ENCODE data around the gene CMTM3.
"Not testable (repeated sequence)": the region's sequence is repeated elsewhere in the genome, so short reads cannot be mapped to it uniquely, and the experiment has no call there.

CMTM3 gene

GRCh38 chr16:66631558-66631957 lies 27.1 kb downstream of the CMTM3 start:
- DNase-seq: not testable (repeated sequence)

GRCh38 chr16:66634527-66635196 lies 30.2 kb downstream of the CMTM3 start:
- no peak for DNase-seq

GRCh38 chr16:66635406-66635805 lies 30.9 kb downstream of the CMTM3 start:
- peak in 3 of 58 donors; percentile 9 to 22 (median 16) for DNase-seq

- DNase-seq: peak in 1 of 58 donors; percentile 27
Measured at GRCh38 chr16:66636199-66636598, 31.7 kb downstream of the CMTM3 start.

GRCh38 chr16:66637806-66638205 lies 33.3 kb downstream of the CMTM3 start:
- DNase-seq: no peak

- no peak for DNase-seq
Measured at GRCh38 chr16:66639091-66639885, 34.8 kb downstream of the CMTM3 start.

- no peak for DNase-seq
Measured at GRCh38 chr16:66640724-66641314, 36.3 kb downstream of the CMTM3 start.

- DNase-seq: no peak
Measured at GRCh38 chr16:66641387-66641786, 36.9 kb downstream of the CMTM3 start.

- DNase-seq: no peak
Measured at GRCh38 chr16:66647866-66648265, 43.4 kb downstream of the CMTM3 start.

- DNase-seq: no peak
Measured at GRCh38 chr16:66649167-66649566, 44.7 kb downstream of the CMTM3 start.

GRCh38 chr16:66649636-66650205 lies 45.2 kb downstream of the CMTM3 start:
- no peak for DNase-seq

- DNase-seq: peak in 54 of 58 donors; percentile 23 to 90 (median 70)
Measured at GRCh38 chr16:66650707-66651473, 46.4 kb downstream of the CMTM3 start.

- no peak for DNase-seq
Measured at GRCh38 chr16:66651474-66651765, 46.9 kb downstream of the CMTM3 start.

GRCh38 chr16:66651965-66652364 lies 47.5 kb downstream of the CMTM3 start:
- DNase-seq: no peak

- DNase-seq: no peak
Measured at GRCh38 chr16:66652661-66653360, 48.3 kb downstream of the CMTM3 start.

- DNase-seq: no peak
Measured at GRCh38 chr16:66653581-66654350, 49.3 kb downstream of the CMTM3 start.

- DNase-seq: no peak
Measured at GRCh38 chr16:66656547-66656946, 52.0 kb downstream of the CMTM3 start.

- no peak for DNase-seq
Measured at GRCh38 chr16:66658143-66658859, 53.8 kb downstream of the CMTM3 start.

GRCh38 chr16:66658860-66659190 lies 54.3 kb downstream of the CMTM3 start:
- no peak for DNase-seq
